K562 (cell line): Measurements from ENCODE around the gene CHRM4. TPM values are rescaled to one million over a fixed set of nuclear protein-coding genes. Genes with fewer than 3 reads are reported as not detected.

Experiments used
- ARHGAP35 ChIP-seq: fragments of 450-650 bp; IDR thresholded peaks from 2 replicates; pipeline ENCODE4 v1.6.1; 2018; ENCODE audit not compliant: partially characterized antibody
- ATF1 ChIP-seq, 2 experiments: fragments of 450-650 bp in 1 of 2; IDR thresholded peaks; 2 replicates each; pipeline ENCODE4 v1.6.1; 2016; ENCODE audit warnings: missing compliant biosample characterization in 1 of 2, missing genetic modification characterization in 1 of 2
- BACH1 ChIP-seq: fragments of 200-800 bp; sonication (Bioruptor generic); IDR thresholded peaks from 2 replicates; pipeline ENCODE4 v1.6.1; 2016; ENCODE audit warnings: missing genetic modification characterization, missing compliant biosample characterization
- BRCA1 ChIP-seq, 2 experiments: fragments of 450-650 bp in 1 of 2; sonication (generic) in 1 of 2; formaldehyde crosslinking in 1 of 2; IDR thresholded peaks; 2 replicates each; pipeline versions ENCODE4 v1.5.0 to v1.6.1; 2017 to 2020; ENCODE audit warnings: mild to moderate bottlenecking in 1 of 2, missing genetic modification reagents in 1 of 2
- CREBBP ChIP-seq: IDR thresholded peaks from one replicate; pipeline ENCODE4 v1.6.1; 2012; ENCODE audit warnings: low read depth, mild to moderate bottlenecking, control low read depth, inconsistent platforms, low read length
- FOS ChIP-seq: IDR thresholded peaks from 3 replicates; pipeline ENCODE4 v1.6.1; 2011; ENCODE audit not compliant: insufficient read length; ENCODE audit errors: extremely low read depth
- GABPB1 ChIP-seq: sonication (generic); formaldehyde crosslinking; IDR thresholded peaks from 2 replicates; pipeline ENCODE4 v1.8.0; 2022; ENCODE audit warnings: mild to moderate bottlenecking, missing genetic modification reagents
- GTF2F1 ChIP-seq: IDR thresholded peaks from 2 replicates; pipeline ENCODE4 v1.6.1; 2011; ENCODE audit warnings: low read depth, low read length, improper control_type of control experiment
- HDAC8 ChIP-seq: fragments of 450-650 bp; IDR thresholded peaks from 2 replicates; pipeline ENCODE4 v1.6.1; 2016; ENCODE audit warnings: mild to moderate bottlenecking, missing genetic modification characterization, moderate library complexity, missing compliant biosample characterization
- HNRNPL ChIP-seq: fragments of 200-400 bp; formaldehyde crosslinking; IDR thresholded peaks from 2 replicates; pipeline ENCODE4 v1.6.1; 2017; ENCODE audit warnings: low read depth, mild to moderate bottlenecking, low read length
- MCM2 ChIP-seq: fragments of 450-650 bp; IDR thresholded peaks from 2 replicates; pipeline ENCODE4 v1.6.1; 2017; ENCODE audit warnings: low read depth, mild to moderate bottlenecking
- RAD21 ChIP-seq, 2 experiments: fragments of 250-450 bp in 1 of 2; fragments of 450-650 bp in 1 of 2; sonication (Bioruptor Pico) in 1 of 2; formaldehyde crosslinking in 1 of 2; IDR thresholded peaks in 1 of 2; conservative IDR thresholded peaks in 1 of 2; 2 replicates each; pipeline versions ENCODE4 v1.4.0 to v1.8.0; 2020 to 2022; ENCODE audit warnings: mild to moderate bottlenecking in 2 of 2, moderate library complexity in 1 of 2
- ZNF239 ChIP-seq: fragments of 250-450 bp; sonication (Bioruptor Pico); IDR thresholded peaks from 2 replicates; pipeline ENCODE4 v1.4.0; 2020; ENCODE audit warnings: mild to moderate bottlenecking
- polyA plus RNA-seq, 8 experiments: library from polyadenylated mRNA; depleted of rRNA in 4 of 8; stranded (reverse) in 5 of 8; unstranded in 3 of 8; fragments of >200 nt; fragmentation: Nextera tagmentation in 2 of 8; fragmentation: Illumina TruSeq in 1 of 8; extraction: Ambion mirVana in 2 of 8; extraction: Trizol in 1 of 8; gene quantifications; 2 replicates each; pipeline versions ENCODE4 v1.2.1 to v1.2.3, GENCODE V29; 2011 to 2014; ENCODE audit warnings: inconsistent platforms in 1 of 8, missing spikeins in 1 of 8
- total RNA-seq, 7 experiments: library from RNA; depleted of rRNA in 6 of 7; stranded (reverse); fragments of >200 nt in 6 of 7; fragmentation: Illumina TruSeq in 2 of 7; extraction: Trizol in 2 of 7; gene quantifications; 2 replicates each; pipeline versions ENCODE4 v1.2.1 to v1.2.3, GENCODE V29; 2011 to 2021; ENCODE audit warnings: low replicate concordance in 1 of 7
- TF ChIP-seq, protein P1 (sequence below): sonication (generic); formaldehyde crosslinking; IDR thresholded peaks from 2 replicates; pipeline ENCODE4 v1.8.0; 2022; ENCODE audit warnings: mild to moderate bottlenecking, low read depth, missing genetic modification reagents
- TF ChIP-seq, protein P2 (sequence below): fragments of 250-450 bp; sonication (Bioruptor Pico); IDR thresholded peaks from 2 replicates; pipeline ENCODE4 v1.9.0; 2021; ENCODE audit warnings: mild to moderate bottlenecking, inconsistent platforms
- TF ChIP-seq, protein P3 (sequence below): fragments of 450-650 bp; formaldehyde crosslinking; IDR thresholded peaks from 2 replicates; pipeline ENCODE4 v1.4.0; 2022; ENCODE audit warnings: missing genetic modification characterization
- TF ChIP-seq, protein P4 (sequence below): sonication (generic); formaldehyde crosslinking; IDR thresholded peaks from 2 replicates; pipeline ENCODE4 v1.9.0; 2022; ENCODE audit warnings: mild to moderate bottlenecking, missing genetic modification reagents
- TF ChIP-seq, protein P5 (sequence below): sonication (generic); formaldehyde crosslinking; IDR thresholded peaks from 2 replicates; pipeline ENCODE4 v1.8.0; 2022; ENCODE audit warnings: mild to moderate bottlenecking, missing genetic modification reagents, borderline replicate concordance
- TF ChIP-seq, protein P6 (sequence below): IDR thresholded peaks from 2 replicates; pipeline ENCODE4 v1.6.1; 2011; ENCODE audit not compliant: insufficient read length; ENCODE audit errors: extremely low read depth

CHRM4 gene
- total and polyA plus RNA-seq, 9 of the 15 experiments (the other 6 are each of a cell fraction or from before 2014, with no cell fraction given) = 0.22 to 1.3 (median 0.40) TPM; not detected in 2

DNA sequence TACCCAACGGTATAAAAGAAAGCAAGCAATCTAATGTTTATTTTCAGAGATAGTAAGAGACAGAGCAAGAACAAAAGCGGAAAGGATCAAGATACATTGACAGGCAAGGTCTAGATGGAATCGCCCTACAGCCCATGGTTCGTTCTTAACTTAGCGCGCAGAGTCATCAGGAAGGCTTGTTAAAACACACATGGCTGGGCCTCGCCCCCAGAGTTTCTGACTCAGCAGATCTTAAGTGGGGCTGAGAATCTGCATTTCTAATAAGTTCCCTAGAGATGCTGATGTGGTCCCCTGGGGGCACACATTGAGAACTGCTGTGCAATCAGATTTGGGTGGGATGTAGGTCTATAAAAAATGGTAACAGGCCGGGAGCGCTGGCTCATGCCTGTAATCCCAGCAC, 35.8 kb upstream of the CHRM4 start (continued):
- no peak for TF ChIP-seq MCM2
- TF ChIP-seq GABPB1 (CRISPR knock-in tag) = no peak
- TF ChIP-seq ZNF239 (CRISPR knock-in tag) = no peak
- TF ChIP-seq GTF2F1 = no peak
- TF ChIP-seq HNRNPL = no peak
- TF ChIP-seq CREBBP = no peak
- TF ChIP-seq, protein P1, sequence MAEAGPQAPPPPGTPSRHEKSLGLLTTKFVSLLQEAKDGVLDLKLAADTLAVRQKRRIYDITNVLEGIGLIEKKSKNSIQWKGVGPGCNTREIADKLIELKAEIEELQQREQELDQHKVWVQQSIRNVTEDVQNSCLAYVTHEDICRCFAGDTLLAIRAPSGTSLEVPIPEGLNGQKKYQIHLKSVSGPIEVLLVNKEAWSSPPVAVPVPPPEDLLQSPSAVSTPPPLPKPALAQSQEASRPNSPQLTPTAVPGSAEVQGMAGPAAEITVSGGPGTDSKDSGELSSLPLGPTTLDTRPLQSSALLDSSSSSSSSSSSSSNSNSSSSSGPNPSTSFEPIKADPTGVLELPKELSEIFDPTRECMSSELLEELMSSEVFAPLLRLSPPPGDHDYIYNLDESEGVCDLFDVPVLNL (CRISPR knock-in tag) = no peak
- TF ChIP-seq, protein P2, sequence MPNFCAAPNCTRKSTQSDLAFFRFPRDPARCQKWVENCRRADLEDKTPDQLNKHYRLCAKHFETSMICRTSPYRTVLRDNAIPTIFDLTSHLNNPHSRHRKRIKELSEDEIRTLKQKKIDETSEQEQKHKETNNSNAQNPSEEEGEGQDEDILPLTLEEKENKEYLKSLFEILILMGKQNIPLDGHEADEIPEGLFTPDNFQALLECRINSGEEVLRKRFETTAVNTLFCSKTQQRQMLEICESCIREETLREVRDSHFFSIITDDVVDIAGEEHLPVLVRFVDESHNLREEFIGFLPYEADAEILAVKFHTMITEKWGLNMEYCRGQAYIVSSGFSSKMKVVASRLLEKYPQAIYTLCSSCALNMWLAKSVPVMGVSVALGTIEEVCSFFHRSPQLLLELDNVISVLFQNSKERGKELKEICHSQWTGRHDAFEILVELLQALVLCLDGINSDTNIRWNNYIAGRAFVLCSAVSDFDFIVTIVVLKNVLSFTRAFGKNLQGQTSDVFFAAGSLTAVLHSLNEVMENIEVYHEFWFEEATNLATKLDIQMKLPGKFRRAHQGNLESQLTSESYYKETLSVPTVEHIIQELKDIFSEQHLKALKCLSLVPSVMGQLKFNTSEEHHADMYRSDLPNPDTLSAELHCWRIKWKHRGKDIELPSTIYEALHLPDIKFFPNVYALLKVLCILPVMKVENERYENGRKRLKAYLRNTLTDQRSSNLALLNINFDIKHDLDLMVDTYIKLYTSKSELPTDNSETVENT (CRISPR knock-in tag) = no peak
- TF ChIP-seq FOS = no peak
- TF ChIP-seq RAD21 (CRISPR knock-in tag; conservative IDR thresholded peaks at IDR 0.05 in 1 of 2, IDR thresholded peaks at IDR 0.05 in 1 of 2) = no peak
- TF ChIP-seq, protein P3, sequence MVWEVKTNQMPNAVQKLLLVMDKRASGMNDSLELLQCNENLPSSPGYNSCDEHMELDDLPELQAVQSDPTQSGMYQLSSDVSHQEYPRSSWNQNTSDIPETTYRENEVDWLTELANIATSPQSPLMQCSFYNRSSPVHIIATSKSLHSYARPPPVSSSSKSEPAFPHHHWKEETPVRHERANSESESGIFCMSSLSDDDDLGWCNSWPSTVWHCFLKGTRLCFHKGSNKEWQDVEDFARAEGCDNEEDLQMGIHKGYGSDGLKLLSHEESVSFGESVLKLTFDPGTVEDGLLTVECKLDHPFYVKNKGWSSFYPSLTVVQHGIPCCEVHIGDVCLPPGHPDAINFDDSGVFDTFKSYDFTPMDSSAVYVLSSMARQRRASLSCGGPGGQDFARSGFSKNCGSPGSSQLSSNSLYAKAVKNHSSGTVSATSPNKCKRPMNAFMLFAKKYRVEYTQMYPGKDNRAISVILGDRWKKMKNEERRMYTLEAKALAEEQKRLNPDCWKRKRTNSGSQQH (CRISPR knock-in tag) = no peak
- TF ChIP-seq, protein P4, sequence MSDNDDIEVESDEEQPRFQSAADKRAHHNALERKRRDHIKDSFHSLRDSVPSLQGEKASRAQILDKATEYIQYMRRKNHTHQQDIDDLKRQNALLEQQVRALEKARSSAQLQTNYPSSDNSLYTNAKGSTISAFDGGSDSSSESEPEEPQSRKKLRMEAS = peak; percentile 25; the same call in 1 of the 2 replicates
- TF ChIP-seq BACH1 = peak; percentile 95
- TF ChIP-seq, protein P5, sequence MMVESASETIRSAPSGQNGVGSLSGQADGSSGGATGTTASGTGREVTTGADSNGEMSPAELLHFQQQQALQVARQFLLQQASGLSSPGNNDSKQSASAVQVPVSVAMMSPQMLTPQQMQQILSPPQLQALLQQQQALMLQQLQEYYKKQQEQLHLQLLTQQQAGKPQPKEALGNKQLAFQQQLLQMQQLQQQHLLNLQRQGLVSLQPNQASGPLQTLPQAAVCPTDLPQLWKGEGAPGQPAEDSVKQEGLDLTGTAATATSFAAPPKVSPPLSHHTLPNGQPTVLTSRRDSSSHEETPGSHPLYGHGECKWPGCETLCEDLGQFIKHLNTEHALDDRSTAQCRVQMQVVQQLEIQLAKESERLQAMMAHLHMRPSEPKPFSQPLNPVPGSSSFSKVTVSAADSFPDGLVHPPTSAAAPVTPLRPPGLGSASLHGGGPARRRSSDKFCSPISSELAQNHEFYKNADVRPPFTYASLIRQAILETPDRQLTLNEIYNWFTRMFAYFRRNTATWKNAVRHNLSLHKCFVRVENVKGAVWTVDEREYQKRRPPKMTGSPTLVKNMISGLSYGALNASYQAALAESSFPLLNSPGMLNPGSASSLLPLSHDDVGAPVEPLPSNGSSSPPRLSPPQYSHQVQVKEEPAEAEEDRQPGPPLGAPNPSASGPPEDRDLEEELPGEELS = no peak
- TF ChIP-seq, protein P6, sequence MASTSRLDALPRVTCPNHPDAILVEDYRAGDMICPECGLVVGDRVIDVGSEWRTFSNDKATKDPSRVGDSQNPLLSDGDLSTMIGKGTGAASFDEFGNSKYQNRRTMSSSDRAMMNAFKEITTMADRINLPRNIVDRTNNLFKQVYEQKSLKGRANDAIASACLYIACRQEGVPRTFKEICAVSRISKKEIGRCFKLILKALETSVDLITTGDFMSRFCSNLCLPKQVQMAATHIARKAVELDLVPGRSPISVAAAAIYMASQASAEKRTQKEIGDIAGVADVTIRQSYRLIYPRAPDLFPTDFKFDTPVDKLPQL = no peak
- no peak for TF ChIP-seq ATF1 (CRISPR knock-in tag; IDR thresholded peaks at IDR 0.05)
- TF ChIP-seq ATF1 (tag; IDR thresholded peaks at IDR 0.05) = no peak
- no peak for TF ChIP-seq BRCA1 (IDR thresholded peaks at IDR 0.05)
- TF ChIP-seq BRCA1 (CRISPR knock-in tag; IDR thresholded peaks at IDR 0.05) = no peak
- TF ChIP-seq ARHGAP35 = no peak
- TF ChIP-seq HDAC8 (tag) = no peak
